Inflammatory macrophage (primary cell): ENCODE results near the gene MPZL1.
"Not testable (repeated sequence)": the region's sequence is repeated elsewhere in the genome, so short reads cannot be mapped to it uniquely, and the experiment has no call there.

Experiments
- DNase-seq, 2 donors: peaks; one replicate each; pipeline ENCODE4 v3.0.0-alpha.2; 2020 to 2022

The MPZL1 gene

GRCh38 chr1:167781558-167781957 lies 59.8 kb downstream of the MPZL1 start:
- no peak for DNase-seq

- no peak for DNase-seq
Measured at GRCh38 chr1:167782946-167783345, 61.2 kb downstream of the MPZL1 start.

- peak; percentile 9 to 59 for DNase-seq
Measured at GRCh38 chr1:167784876-167785550, 63.2 kb downstream of the MPZL1 start.

GRCh38 chr1:167786502-167786901 lies 64.7 kb downstream of the MPZL1 start:
- DNase-seq, result no peak

- no peak for DNase-seq
Measured at GRCh38 chr1:167789501-167789900, 67.7 kb downstream of the MPZL1 start.

GRCh38 chr1:167790117-167790516 lies 68.3 kb downstream of the MPZL1 start:
- DNase-seq, result no peak

- DNase-seq, result peak; percentile 78 to 86
Measured at GRCh38 chr1:167791281-167792187, 69.8 kb downstream of the MPZL1 start.

- DNase-seq, result peak; percentile 48 to 71
Measured at GRCh38 chr1:167792188-167792565, 70.4 kb downstream of the MPZL1 start.

- DNase-seq, result no peak
Measured at GRCh38 chr1:167794043-167794442, 72.3 kb downstream of the MPZL1 start.

- DNase-seq, result no peak
Measured at GRCh38 chr1:167795810-167796740, 74.3 kb downstream of the MPZL1 start.

- DNase-seq, result peak; percentile 52 to 71
Measured at GRCh38 chr1:167797015-167797414, 75.2 kb downstream of the MPZL1 start.

- DNase-seq, result no peak
Measured at GRCh38 chr1:167798952-167799351, 77.2 kb downstream of the MPZL1 start.

- no peak for DNase-seq
Measured at GRCh38 chr1:167799747-167800146, 78.0 kb downstream of the MPZL1 start.

GRCh38 chr1:167800251-167800650 lies 78.5 kb downstream of the MPZL1 start:
- DNase-seq, result no peak

GRCh38 chr1:167802235-167802634 lies 80.5 kb downstream of the MPZL1 start:
- no peak for DNase-seq

- peak; percentile 96 to 97 for DNase-seq
Measured at GRCh38 chr1:167803358-167804207, 81.8 kb downstream of the MPZL1 start.

GRCh38 chr1:167805041-167805556 lies 83.3 kb downstream of the MPZL1 start:
- no peak for DNase-seq

GRCh38 chr1:167806235-167806634 lies 84.5 kb downstream of the MPZL1 start:
- not testable (repeated sequence) for DNase-seq

GRCh38 chr1:167806676-167807075 lies 84.9 kb downstream of the MPZL1 start:
- DNase-seq, result not testable (repeated sequence)

- DNase-seq, result no peak
Measured at GRCh38 chr1:167808104-167808503, 86.3 kb downstream of the MPZL1 start.

- no peak for DNase-seq
Measured at GRCh38 chr1:167808690-167809089, 86.9 kb downstream of the MPZL1 start.

- DNase-seq, result no peak
Measured at GRCh38 chr1:167812972-167813371, 91.2 kb downstream of the MPZL1 start.
